NCI-H1417 (cell line): ENCODE measurements around the gene CBX5.
"Not testable (repeated sequence)": the region's sequence is repeated elsewhere in the genome, so short reads cannot be mapped to it uniquely, and the experiment has no call there.

Experiments
- DNase-seq, 3 experiments: peaks; one replicate each; lab custom pipeline; 2025; lab: John Stamatoyannopoulos, UW

Gene CBX5

GRCh38 chr12:54265364-54265812 is 14.5 kb downstream of the CBX5 start:
- DNase-seq, result peak in 2 of 3 experiments; percentile 37 to 82

GRCh38 chr12:54262403-54262925 is 17.5 kb downstream of the CBX5 start:
- DNase-seq, result peak in 1 of 3 experiments; percentile 32

DNA sequence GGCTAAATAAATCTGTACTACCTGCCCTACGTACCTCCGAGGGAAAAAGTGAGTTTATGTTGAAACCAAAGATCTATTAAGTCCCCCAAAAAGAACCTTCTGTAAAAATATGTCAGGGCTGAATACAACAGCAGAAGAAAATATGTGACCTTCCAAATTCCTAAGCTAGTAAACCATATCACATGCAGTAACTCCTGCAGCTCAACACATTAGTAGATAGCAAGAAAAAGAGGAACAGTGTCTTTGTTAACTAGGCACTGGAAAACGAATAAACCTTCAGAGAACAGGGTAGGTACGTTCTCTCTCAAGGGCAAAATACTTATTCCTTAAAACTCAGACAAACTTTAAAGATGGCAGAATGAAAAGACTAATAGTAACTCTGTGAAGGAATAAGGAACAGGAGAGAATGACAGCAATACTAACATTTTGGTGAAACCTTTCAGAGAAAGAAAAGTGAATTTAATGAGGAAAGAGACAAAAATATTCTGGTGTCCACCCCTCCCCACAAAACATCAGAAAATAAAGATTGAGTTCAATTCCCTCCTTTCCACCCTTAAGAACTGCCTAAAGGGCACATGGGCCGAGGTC is 18.0 kb downstream of the CBX5 start:
- DNase-seq, result no peak

- DNase-seq, result peak; percentile 85 to 97 (median 95)
Measured at GRCh38 chr12:54259194-54260011, 20.5 kb downstream of the CBX5 start.

DNA sequence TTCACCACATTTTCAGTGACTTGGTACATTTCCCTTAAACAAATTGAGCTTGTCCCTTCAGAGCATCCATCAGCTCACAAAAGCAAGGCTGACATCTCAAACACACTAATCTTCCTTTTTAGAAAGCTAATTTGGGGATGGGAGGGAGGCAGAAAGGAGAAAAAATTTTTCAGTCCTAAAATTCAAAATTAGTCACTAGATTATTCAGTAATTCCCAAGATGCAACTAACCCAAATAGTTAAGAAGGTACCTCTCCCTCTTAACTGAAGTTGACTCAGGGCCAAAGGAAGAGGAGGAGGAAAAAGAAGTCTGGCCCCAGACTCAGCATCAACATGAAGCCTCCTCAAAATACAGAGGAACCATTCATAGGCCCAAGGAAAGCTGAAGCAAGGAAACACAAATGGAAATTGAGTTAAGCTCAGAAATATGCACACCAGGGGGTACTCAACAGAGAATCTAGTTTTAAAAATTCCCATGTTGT is 21.7 kb downstream of the CBX5 start:
- DNase-seq, result peak in 1 of 3 experiments; percentile 50

- DNase-seq, result no peak
Measured at GRCh38 chr12:54257332-54257731, 22.6 kb downstream of the CBX5 start.

GRCh38 chr12:54253240-54253639 is 26.7 kb downstream of the CBX5 start:
- DNase-seq, result no peak

DNA sequence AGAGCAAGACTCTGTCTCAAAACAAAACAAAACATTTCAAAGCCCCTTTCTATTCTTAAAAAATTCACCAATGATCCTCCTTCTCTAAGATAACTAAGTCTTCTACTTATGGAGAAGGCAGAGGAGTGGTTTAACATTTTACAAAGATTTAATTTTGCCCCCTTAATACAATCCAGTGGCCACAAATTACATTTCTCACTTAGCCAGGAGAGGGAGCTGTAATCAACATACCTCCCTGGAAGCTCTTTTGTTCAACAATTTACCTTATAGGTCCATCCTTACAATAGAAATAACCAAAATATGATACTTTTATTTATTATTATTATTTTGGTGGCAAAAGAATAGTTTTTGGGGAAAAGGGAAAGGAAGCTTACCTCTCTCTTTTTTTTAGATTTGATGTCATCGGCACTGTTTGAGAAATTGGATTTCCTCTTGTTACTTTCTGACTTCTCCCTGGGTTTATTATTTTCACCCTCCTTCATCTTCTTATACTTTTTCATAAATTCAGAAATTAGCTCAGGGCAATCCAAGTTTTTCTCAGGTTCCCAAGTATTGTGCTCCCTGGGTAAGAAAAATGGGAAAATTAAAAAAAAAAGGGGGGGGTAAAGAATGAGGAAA is 28.1 kb downstream of the CBX5 start:
- peak in 2 of 3 experiments; percentile 30 to 76 for DNase-seq

DNA sequence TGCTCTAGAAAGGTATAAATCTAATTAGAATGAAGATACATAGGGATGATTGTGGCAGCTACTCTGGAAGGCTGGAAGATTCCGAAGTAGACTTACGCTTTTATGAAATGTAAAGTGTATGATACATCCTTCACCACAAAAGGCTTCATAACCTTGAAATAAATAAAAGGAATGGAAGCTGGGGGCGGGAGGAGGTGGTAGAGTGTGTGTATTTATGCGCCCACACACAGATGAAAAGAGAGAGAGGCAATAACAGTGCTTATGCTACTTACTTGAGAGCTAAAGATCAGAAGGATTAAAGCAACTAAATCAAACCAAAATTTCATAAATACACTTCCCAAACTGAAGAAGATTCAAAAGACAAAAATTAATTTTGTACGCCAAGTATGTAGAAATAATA is 30.4 kb downstream of the CBX5 start:
- DNase-seq, result no peak

DNA sequence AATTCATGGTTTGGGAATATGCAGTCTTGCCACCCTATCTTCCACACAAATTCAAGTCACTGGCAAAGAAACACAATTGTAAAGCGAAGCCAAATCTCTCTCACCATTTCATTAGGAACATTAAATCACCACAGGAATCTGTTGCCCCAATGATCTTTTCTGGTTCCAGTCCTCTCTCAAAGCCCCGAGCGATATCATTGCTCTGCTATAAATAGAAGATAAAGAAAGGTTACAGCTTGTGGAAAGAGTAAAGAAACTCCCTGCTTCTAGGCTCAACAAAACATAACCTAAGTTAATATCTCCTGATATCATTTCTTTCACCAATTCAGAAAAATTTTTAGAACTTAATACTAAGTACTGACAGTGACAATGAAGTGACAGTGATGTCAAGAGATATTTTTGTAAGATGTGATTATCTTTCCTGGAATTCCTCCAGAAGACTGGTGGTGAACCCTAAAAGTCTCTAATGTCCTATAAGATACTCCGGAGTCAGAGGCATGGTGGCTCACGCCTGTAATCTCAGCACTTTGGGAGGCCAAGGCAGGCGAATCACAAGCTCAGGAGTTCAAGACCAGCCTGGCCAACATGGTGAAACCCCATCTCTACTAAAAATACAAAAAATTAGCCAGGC is 33.8 kb downstream of the CBX5 start:
- DNase-seq, result no peak

DNA sequence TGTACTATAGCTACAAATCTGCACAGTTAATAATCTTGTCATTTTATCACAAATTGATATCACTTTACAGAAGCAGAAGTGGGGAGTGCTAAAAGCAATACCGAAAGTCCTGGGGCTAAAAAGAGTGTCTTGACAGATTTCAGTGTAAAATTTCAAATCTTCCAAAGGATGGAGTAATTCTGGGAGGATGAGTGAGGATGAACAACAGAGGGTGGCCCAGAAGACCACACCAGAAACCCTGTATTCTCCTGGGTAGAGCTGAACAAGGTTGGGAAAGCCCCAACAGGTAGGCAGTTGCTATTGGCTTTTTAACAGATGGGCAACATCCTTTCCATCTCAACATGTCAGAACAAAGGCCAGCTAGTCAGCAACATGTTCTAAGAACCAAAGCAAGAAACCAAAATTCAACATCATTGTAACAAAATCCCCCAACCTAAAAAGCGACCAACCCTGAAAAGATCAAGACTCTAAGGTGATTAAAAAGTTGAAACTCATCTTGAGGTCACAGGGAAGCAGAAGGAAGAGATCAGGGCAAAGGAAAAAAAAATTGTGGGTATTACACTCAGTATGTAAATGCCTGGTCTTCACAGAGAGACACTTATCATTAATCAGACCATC is 38.8 kb downstream of the CBX5 start:
- DNase-seq, result no peak

- no peak for DNase-seq
Measured at GRCh38 chr12:54240129-54240528, 39.8 kb downstream of the CBX5 start.

DNA sequence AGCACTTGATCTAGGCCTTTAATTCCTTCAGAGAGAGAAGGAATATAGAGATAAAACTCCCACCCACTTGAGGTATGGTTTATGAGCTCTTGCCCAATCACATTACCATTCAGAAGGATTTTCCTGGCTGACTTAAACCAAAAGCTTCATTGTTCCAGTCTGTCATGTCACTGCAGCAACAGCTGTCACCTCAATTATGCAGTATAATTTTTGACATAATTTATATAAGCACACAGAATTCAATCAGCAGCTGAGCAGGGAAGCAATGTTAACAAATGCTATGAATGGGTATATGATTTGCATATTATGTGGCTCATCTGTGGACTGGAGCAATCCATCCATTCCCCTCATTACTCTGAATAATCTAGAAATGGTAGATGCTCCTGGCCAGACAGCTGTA is 40.3 kb downstream of the CBX5 start:
- DNase-seq, result peak in 1 of 3 experiments; percentile 35

DNA sequence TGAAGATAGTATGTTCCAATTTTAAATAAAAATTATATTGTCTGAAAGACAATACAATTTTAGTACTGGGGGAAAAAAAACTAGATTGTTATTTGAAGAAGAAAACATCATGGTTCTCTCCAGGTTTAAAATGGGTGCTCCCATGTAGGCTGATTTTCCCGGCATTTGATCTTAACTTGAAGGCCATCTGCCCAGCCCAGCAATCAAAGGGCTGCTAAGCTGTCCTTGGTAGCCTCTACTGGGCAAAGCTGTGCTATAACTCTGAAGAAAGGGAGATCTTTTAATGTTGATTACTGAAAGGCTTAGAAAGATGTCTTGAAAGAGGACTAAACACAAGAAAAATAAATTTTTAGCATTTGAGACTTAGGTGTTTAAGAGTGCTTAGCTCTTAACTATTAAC is 41.4 kb downstream of the CBX5 start:
- DNase-seq, result no peak

- DNase-seq, result no peak
Measured at GRCh38 chr12:54232790-54233189, 47.1 kb downstream of the CBX5 start.

- not testable (repeated sequence) for DNase-seq
Measured at GRCh38 chr12:54231269-54231668, 48.7 kb downstream of the CBX5 start.

GRCh38 chr12:54230555-54230954 is 49.4 kb downstream of the CBX5 start:
- DNase-seq, result no peak

GRCh38 chr12:54229624-54230212 is 50.2 kb downstream of the CBX5 start:
- DNase-seq, result no peak

GRCh38 chr12:54228471-54228870 is 51.5 kb downstream of the CBX5 start:
- peak in 2 of 3 experiments; percentile 65 to 87 for DNase-seq

DNA sequence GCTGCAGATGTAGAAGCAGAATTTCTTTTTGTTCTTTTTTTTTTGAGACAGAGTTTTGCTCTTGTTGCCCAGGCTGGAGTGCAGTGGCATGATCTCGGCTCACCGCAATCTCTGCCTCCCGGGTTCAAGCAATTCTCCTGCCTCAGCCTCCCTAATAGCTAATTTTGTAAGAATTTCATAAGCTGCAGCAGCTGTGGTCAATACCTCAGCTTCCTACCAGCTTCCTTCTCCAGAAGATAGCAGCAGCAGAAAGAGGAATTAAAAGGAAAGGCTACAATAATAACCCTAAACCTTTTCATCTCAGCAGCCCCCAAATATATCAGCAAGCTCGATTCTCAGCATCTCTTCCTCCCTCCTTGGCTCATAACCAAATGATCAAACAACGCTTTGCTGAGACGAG is 52.0 kb downstream of the CBX5 start:
- DNase-seq, result not testable (repeated sequence)

DNA sequence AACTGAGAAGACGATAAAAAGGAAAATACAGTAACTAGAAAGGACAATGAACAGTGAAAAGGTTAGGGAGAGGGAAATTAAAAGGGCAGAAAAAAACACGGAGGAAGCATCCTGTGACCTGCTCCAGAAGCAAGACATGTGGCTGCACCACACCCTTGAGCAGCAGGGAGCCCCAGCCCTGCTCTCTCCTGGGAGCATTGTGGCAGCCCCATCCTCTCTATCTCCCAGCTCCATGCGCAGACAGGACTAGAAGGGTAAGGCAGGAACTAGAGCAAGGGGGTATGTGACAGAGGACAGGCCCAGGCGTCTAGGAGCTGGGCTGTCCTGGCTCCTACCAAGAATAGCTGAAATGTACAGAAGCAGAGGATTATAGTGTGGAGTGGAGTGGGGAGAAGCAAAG is 52.5 kb downstream of the CBX5 start:
- DNase-seq, result peak in 2 of 3 experiments; percentile 34 to 54
